ENCODE results near the gene THSD7A.

The THSD7A gene

DNA sequence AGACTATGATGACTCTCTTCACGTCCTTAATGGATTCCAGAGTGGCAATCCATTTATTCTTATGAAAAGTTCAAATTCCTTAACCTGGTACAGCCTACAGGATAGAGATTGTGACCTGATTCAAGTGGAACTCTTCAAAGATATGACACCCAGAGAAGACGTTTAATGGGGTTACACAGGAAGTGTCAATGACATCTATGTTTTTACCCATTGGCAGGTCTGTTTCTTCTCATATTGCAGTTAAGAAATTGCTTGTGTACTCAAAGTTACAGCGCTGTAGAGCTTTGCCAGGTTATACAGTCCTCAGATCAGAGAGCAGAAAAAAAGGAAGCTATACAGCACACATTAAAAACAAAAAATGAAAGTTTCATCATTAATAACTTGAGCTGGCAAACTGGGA, 367.4 kb downstream of the THSD7A start:
- H3F3A ChIP-seq (ENCODE audit: insufficient read depth, low read length), result no peaks in the 10 kb centered on the region
- no peaks in the 10 kb centered on the region for H4K20me1 ChIP-seq (ENCODE audit: insufficient read depth, low read length)
- H3K4me2 ChIP-seq (ENCODE audit: low read depth, low read length), result no peak overlapping the region
- no peak overlapping the region for H3K27ac ChIP-seq (ENCODE audit: low read length)
- no peak for DNase-seq
- no peaks in the 10 kb centered on the region for H3K4me1 ChIP-seq (ENCODE audit: low read length)
- no peak overlapping the region for H3K9ac ChIP-seq (ENCODE audit: low read length)
- H3K4me3 ChIP-seq (ENCODE audit: low read length), result no peak overlapping the region
- no peak for TF ChIP-seq EZH2 (optimal IDR thresholded peaks at IDR 0.05; ENCODE audit: low read depth, low read length)
- no peak for TF ChIP-seq EZH2phosphoT487 (IDR thresholded peaks at IDR 0.05; ENCODE audit: low read length)
- H3K9me2 ChIP-seq (replicated peaks; ENCODE audit: insufficient read depth, low read length), result no peaks in the 10 kb centered on the region
- no peaks in the 10 kb centered on the region for H3K27me3 ChIP-seq (replicated peaks; ENCODE audit: insufficient read depth, low read length)
- H3K36me3 ChIP-seq (replicated peaks; ENCODE audit: insufficient read depth, low read length), result no peaks in the 10 kb centered on the region
- no peaks in the 10 kb centered on the region for H3K9me3 ChIP-seq (replicated peaks; ENCODE audit: insufficient read depth, low read length)
- H3K79me2 ChIP-seq (ENCODE audit: low read length), result no peaks in the 10 kb centered on the region
- no peak overlapping the region for H2AFZ ChIP-seq (ENCODE audit: low read length)

DNA sequence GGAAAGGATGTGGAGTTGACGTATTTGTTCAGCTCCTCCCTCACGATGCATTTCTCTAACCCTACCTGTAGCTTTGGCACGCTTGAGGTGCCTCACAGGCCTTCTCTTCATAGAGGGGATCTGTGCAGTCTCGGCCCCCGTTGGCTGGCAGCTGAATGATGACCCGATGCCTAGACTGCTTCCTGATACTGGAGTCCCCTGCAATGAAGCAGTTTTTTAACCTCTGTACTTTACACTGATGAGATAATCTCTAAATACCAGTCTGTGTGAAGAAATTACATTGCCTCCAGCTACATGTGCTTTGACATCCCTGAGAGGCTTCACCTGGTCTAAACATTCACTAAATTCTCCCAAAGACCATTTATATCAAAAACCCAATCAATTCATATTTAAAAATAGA, 370.1 kb downstream of the THSD7A start:
- Histone ChIP-seq H3K4me3 (ENCODE audit: low read length) (no peak overlapping the region), H3K4me1 (ENCODE audit: low read length) (no peaks in the 10 kb centered on the region), H3K9me2 (replicated peaks; ENCODE audit: insufficient read depth, low read length) (no peaks in the 10 kb centered on the region), H3K9me3 (replicated peaks; ENCODE audit: insufficient read depth, low read length) (no peaks in the 10 kb centered on the region), H3K27me3 (replicated peaks; ENCODE audit: insufficient read depth, low read length) (no peaks in the 10 kb centered on the region), H3K27ac (ENCODE audit: low read length) (no peak overlapping the region), H3K9ac (ENCODE audit: low read length) (no peak overlapping the region), H3K36me3 (replicated peaks; ENCODE audit: insufficient read depth, low read length) (no peaks in the 10 kb centered on the region), H4K20me1 (ENCODE audit: insufficient read depth, low read length) (no peaks in the 10 kb centered on the region), H3K79me2 (ENCODE audit: low read length) (no peaks in the 10 kb centered on the region), H3K4me2 (ENCODE audit: low read depth, low read length) (no peak overlapping the region), H3F3A (ENCODE audit: insufficient read depth, low read length) (no peaks in the 10 kb centered on the region), H2AFZ (ENCODE audit: low read length) (no peak overlapping the region)
- DNase-seq, result no peak
- TF ChIP-seq EZH2phosphoT487 (IDR thresholded peaks at IDR 0.05; ENCODE audit: low read length) (no peak), EZH2 (optimal IDR thresholded peaks at IDR 0.05; ENCODE audit: low read depth, low read length) (no peak), CTCF (IDR thresholded peaks at IDR 0.05; ENCODE audit: low read length) (no peak)

- Histone ChIP-seq H3K36me3 (replicated peaks; ENCODE audit: insufficient read depth, low read length) (no peaks in the 10 kb centered on the region), H3K79me2 (ENCODE audit: low read length) (no peaks in the 10 kb centered on the region), H3K4me3 (ENCODE audit: low read length) (no peak overlapping the region), H3K27me3 (replicated peaks; ENCODE audit: insufficient read depth, low read length) (no peaks in the 10 kb centered on the region), H3K27ac (ENCODE audit: low read length) (no peak overlapping the region), H3K4me2 (ENCODE audit: low read depth, low read length) (no peak overlapping the region), H3K4me1 (ENCODE audit: low read length) (no peaks in the 10 kb centered on the region), H2AFZ (ENCODE audit: low read length) (no peak overlapping the region), H4K20me1 (ENCODE audit: insufficient read depth, low read length) (no peaks in the 10 kb centered on the region), H3K9ac (ENCODE audit: low read length) (no peak overlapping the region), H3K9me3 (replicated peaks; ENCODE audit: insufficient read depth, low read length) (no peaks in the 10 kb centered on the region), H3K9me2 (replicated peaks; ENCODE audit: insufficient read depth, low read length) (no peaks in the 10 kb centered on the region), H3F3A (ENCODE audit: insufficient read depth, low read length) (no peaks in the 10 kb centered on the region)
- DNase-seq, result no peak
- no peak for TF ChIP-seq EZH2 (optimal IDR thresholded peaks at IDR 0.05; ENCODE audit: low read depth, low read length)
- no peak for TF ChIP-seq EZH2phosphoT487 (IDR thresholded peaks at IDR 0.05; ENCODE audit: low read length)
- no peak for TF ChIP-seq CTCF (IDR thresholded peaks at IDR 0.05; ENCODE audit: low read length)
Measured at GRCh38 chr7:11458736-11459483, 373.1 kb downstream of the THSD7A start.

- no peak overlapping the region for H3K9ac ChIP-seq (ENCODE audit: low read length)
- no peaks in the 10 kb centered on the region for H4K20me1 ChIP-seq (ENCODE audit: insufficient read depth, low read length)
- H3K27ac ChIP-seq (ENCODE audit: low read length), result no peak overlapping the region
- no peaks in the 10 kb centered on the region for H3K9me2 ChIP-seq (replicated peaks; ENCODE audit: insufficient read depth, low read length)
- no peaks in the 10 kb centered on the region for H3K4me1 ChIP-seq (ENCODE audit: low read length)
- no peaks in the 10 kb centered on the region for H3K9me3 ChIP-seq (replicated peaks; ENCODE audit: insufficient read depth, low read length)
- DNase-seq, result no peak
- H3K27me3 ChIP-seq (replicated peaks; ENCODE audit: insufficient read depth, low read length), result no peaks in the 10 kb centered on the region
- TF ChIP-seq EZH2 (optimal IDR thresholded peaks at IDR 0.05; ENCODE audit: low read depth, low read length) (no peak), CTCF (IDR thresholded peaks at IDR 0.05; ENCODE audit: low read length) (no peak), EZH2phosphoT487 (IDR thresholded peaks at IDR 0.05; ENCODE audit: low read length) (no peak)
- H3K4me3 ChIP-seq (ENCODE audit: low read length), result no peak overlapping the region
- no peaks in the 10 kb centered on the region for H3K36me3 ChIP-seq (replicated peaks; ENCODE audit: insufficient read depth, low read length)
- H3K4me2 ChIP-seq (ENCODE audit: low read depth, low read length), result no peak overlapping the region
- H3F3A ChIP-seq (ENCODE audit: insufficient read depth, low read length), result no peaks in the 10 kb centered on the region
- H3K79me2 ChIP-seq (ENCODE audit: low read length), result no peaks in the 10 kb centered on the region
- no peak overlapping the region for H2AFZ ChIP-seq (ENCODE audit: low read length)
Measured at GRCh38 chr7:11457419-11457818, 374.6 kb downstream of the THSD7A start.
